ENCODE data around the gene SHC3.
A peak's percentile ranks its signal among the peaks of the same experiment; 100 is the strongest.

SHC3 gene

DNA sequence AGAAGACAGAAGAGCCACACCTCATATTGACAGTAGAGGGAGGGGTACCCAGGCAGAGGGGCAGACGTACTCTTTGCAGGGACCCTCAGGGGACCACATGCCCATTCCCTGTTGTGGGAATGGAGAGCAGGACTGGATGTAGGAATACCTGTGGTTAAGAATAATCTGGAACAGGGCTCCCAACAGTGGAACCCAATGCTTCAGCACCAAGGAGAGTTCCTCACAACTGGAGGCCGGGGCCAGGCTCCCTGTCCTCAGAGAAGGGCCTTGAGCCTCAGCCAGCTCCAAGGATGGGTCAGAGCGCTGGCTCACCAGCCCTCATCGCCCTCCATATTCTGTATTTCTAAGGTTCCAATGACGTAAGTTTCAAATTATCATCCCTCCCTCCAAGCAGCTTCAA lies 7.4 kb upstream of the SHC3 start:
- no peak for DNase-seq (ENCODE audit: low spot score)

DNA sequence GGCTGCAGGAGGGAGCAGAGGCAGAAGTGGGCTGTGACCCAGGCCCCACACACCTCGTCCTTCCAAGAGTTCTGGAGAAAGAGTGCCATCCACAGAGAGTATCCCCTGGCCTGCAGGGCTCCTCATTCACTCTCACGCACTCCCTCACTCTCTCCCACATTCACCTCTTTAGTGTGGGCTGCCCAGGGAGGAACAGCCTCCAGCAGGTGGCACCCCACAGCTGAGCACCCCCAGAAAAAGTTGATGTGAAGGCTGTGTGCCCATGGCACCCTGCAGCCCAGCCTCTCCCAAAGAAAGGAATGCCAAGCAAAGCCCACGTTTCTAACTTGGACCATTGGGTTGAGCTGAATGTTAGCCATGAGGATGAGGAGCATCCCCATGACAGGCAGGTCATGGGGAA lies 4.5 kb upstream of the SHC3 start:
- no peak for DNase-seq (ENCODE audit: low spot score)

DNA sequence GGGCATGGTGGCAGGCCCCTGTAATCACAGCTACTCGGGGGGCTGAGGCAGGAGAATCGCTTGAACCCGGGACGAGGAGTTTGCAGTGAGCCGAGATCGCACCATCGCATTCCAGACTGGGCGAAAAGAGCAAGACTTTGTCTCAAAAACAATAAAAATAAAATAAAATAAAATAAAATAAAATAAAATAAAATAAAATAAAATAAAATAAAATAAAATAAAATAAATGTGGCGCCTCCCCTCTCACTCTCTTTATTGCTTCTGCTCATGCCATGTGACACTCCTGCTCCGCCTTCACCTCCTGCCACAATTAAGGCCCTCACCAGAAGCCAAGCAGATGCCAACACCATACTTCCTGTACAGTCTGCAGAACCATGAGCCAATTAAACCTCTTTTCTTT lies 3.8 kb upstream of the SHC3 start:
- no peak for DNase-seq (ENCODE audit: low spot score)

DNA sequence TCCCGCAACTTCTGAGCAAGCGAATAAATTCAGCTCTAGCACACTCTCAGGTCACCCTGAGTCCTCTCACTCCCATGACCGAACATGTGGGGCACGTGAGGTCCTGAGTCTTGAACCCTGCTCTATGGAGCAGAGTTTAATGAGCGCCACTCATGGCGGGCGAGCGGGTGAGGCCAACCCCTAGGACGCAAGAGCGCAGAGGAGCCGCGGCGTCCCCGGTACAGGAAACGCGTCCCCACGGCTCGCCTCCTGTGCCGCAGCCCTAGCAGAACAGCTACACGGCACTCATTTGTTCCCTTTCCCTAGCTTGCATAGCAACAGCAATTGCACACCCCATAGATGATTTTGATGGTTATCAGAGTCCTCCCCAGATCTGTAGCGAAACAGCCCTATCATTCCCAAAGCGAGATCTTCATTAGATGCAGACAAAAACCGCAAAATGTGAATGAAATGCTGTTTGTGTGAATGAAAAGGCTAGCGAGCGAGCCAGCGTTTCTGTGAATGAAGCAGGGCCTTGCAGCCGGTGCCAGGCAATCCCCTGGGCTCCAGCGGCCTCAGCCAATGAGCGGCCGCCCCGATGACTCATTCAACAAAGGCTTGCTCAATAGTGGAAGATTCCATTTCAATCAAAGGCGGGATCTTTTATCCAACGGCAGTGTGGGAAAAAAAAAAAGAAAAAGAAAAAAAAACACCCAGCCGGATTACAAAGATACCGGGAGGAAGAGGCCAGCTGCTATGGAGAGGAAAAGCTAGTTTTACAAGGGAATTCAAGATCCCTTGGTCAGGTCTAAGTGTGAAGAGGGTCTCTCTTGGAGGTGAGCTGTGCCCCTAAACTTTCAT lies 1.5 kb upstream of the SHC3 start:
- DNase-seq (ENCODE audit: low spot score), result peak; percentile 72

DNA sequence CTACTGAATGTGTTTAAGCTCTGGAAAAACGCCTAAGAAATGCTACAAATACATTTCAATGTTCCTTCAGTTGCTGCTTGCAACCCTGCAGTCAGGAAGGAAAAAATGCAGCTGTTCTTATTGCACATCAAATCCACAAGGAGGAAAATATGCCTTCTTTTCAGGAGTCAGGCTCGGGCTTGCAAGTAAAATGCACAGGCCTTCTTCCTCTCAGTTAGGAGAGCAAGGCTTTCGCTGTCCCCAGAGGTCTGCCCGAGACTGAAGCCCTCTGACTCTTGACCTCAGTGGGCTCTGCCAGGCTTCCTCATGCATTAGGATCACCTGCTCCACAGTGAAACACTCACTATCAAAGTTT lies 899 bp upstream of the SHC3 start:
- DNase-seq (ENCODE audit: low spot score), result no peak

DNA sequence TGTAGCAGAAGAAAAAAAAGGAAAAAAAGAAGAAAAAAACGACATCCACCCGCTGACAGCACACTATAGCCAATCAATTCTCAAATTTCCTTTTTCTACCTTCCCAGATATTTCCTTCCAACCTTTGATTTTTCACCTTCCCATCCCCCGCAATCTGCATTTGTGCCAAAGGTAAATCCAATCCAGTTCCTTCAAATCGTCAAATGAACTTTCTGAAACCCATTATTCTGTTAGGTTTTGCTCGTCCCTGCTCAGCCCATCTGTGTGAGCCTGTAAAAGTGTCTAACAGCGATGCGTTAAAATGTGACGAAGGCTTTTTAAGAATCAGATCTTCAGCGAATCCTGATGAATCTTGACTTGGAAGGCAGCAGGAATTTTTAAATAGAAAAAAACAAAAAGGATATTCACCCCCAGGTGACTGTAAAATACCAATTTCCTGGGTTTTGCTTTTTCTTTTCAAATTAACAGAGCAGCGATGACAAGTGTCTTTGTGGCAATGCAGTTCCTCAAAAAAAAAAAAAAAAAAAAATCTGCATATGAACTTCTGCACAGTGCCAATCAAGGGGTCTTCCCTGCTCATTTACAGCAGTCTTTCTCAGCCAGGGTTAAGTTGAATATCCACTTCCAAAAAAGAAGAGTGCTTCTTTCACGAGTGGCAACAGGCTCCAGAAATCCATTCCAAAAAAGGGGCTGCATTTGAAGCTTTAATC lies 367 bp upstream of the SHC3 start:
- DNase-seq (ENCODE audit: low spot score), result no peak

DNA sequence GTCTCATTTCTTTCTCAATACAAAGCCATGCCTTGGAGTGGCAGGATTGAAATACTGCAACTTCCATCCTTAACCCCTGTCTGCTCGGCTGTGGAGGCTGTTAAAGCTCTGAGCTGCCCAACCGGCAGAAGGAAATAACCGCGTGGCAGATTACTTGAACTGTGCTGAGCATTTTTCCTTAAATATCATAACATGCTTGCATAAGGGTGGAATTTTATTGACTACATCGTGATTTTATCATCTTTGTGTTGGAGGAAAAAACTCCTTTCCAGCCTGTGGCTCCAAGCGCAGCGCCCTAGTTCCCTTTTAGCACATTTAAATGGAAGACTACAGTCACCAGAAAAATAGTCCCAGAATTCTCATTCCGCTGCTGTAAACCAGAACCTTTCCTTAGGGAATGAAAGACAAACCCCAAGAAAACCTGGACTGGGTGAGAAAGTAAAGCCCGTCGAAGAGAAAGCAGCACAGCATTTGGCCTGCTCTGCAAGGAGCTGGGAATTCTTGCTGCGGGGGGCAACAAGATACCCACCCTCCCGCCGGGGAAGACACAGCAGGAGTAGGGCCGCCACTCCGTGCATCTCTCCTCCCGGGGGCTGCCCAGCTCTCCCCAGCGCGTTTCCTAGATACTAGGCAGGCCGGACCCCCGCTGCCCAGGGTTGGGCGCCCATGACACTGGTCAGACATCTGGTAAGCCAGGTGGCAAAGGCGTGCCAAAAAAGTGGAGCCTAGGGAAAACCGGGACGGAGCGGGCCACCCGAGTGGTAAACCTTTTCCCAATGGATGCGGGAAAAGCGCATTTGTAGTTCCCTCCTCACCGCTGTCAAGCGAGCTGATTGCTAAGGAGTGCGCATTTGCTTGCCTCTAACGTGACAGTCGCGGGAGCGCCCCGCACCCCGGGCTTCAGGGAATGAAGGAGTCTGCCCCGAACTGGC lies 1.3 kb downstream of the SHC3 start:
- DNase-seq (ENCODE audit: low spot score), result no peak

DNA sequence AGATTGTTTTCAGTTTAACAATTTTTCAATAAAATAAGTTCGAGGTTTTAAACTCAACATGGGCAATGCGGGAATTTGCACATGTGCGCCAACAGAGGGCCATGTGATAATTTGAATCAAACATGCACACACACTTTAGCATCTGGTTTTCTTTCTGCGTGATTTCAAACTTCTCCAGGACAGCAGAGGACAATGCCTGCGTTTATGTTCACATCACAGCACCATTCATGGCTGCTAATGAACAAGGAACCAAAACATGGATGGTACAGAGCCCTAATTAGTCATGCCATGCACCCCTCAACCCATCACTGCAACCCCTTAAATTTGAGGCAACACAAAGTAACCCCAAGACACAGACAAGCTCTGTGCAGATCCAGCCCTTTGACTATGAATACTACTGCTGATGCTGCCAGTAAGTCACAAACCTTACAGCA lies 2.8 kb downstream of the SHC3 start:
- no peak for DNase-seq (ENCODE audit: low spot score)

DNA sequence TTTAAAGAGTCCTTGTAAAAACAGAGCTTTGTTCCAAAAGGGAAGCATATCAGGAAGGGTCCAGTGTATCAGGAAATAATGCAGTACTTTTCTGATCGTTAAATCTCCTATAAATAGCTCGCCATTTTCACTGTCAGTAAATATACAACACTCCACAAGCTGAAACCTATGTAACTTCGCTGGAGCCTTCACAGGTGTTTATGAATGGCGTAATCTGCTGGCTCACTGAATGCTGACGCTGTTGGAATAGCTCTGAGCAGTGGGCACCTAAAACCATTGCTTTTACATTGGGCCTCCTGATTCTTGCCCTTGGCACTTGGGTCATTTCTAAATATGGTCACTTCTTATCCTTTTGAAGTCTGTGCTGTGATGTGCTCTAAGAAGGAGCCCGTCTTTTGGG lies 4.3 kb downstream of the SHC3 start:
- DNase-seq (ENCODE audit: low spot score), result no peak

DNA sequence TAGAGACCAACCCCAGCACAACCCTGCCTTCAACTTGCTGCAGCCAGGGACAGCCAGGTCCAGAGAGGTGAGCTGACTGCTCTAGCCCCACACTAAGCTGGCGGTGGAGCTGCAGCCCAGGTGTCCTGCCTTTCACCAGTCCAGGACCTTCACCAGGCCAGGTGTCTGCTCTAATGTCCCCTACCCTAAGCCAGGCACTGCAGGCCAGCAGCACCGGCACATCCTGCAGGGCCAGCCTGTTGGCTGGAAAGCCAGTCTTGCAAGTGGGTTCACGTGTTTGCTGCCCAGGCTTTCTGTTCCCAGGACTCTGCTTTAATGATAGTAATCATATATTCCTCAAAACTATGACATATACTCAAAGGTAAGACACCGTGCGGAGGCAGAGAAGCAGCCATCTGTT lies 5.5 kb downstream of the SHC3 start:
- DNase-seq (ENCODE audit: low spot score), result no peak

DNA sequence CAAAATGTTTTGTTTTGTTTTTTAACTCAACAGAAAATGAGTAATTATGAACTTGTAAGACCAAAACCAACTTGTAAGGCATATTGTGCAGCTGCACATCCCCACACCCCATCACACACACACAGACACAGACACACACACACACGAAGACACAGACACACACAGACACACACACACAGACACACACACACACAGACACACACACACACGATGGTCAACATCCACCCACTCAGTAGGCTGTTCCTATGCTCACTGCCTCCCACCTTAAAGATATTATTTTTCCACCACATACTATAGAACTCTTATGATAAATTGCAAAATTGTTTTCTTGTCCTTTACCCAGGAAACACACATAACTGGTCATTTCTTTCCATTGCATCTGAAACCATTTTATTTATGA lies 6.2 kb downstream of the SHC3 start:
- DNase-seq (ENCODE audit: low spot score), result no peak

DNA sequence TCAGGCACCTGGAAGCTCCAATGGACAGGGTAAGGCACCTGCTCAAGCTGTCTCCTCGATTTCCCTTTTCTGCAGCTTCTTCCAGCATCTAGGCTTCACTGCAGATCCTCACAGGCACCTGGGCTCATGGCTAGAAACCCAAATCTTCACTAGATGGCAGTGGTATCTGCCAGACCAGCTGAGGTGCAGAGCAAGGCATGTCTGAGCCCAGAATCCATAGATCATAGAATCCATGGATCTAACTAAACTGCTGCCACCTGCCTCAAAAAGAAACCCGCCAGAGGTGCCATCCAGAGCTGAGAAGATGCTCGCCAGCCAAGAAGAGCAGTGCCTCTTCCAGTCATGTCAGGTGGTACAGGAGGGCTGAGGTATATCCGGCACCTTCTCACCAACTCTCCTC lies 6.9 kb downstream of the SHC3 start:
- DNase-seq (ENCODE audit: low spot score), result no peak

DNA sequence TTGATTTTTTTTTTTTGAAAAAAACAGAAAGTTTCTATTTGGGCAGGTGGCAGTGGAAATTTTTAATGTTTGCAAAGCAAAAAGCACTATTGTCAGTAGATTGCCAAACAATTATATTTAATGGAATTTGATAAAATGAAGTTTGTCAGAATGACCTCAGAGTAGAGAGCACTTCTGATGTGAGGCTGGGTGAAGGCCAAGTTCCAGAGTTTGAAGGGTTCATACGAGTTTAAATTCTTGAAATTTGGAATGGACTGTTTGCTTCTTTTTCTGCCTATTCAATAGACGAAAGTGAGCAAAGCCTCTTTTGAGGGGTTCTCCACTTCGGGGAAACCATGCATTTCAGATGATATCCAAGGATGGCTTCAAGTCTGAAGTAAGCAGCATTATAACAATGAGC lies 7.4 kb downstream of the SHC3 start:
- no peak for DNase-seq (ENCODE audit: low spot score)

DNA sequence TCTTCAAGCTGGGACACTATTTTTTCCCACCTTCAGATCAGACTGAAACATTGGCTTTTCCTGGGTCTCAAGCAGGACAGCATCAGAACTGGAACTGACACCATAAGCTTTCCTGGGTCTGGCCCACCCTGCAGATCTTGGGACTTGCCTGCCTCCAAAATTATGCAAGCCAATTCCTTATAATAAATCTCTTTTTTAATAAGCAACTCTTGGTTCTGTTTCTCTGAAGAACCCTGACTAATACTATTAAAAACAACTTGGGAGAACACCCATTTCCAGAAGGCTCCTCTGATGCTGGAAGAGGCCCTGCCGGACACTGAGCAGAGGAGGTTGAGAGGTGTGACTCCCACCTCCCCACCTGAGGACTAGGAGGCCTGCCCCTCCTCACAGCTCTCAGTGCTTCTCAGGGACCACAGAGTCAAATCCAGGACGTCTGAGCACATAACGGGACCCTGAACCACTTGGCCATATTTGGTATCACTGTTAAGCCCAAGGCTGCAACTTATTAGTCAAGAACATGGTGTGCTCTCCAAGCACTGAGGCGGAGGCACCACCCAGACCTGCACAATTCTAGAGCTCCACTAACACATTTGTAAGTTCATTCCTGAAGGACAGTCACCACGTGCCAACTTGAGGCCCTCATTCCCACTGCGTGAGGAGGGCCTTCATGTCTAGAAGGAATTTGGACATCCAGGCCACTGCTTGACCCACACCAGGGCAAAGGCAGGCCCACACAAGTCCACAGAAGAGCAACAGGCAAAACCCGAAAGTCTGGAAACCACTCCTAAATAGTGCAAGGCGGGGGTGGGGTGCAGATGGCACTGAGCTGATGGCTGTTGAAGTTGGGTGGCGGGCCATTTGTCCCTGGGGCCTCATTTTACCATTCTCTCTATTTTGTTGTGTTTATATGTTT lies 9.5 kb downstream of the SHC3 start:
- DNase-seq (ENCODE audit: low spot score), result no peak

DNA sequence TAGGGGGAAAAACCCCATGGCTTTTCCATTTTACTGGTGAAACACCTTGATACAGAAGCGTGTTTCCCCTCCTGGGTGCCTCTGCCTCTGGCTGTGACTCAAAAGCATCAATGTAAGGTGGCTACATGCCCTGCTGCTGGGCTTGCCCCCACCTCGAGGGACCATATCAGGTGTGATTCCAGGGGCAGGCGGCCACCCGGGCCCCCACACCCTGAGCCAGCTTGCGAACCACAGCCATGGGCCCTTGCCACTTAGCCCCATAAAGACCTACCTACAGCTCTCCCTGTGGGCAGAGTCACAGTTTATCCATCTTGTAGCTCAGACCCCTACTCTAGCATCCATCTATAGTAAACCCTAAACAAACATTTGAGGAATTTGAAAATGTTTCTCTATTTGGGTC lies 10.8 kb downstream of the SHC3 start:
- DNase-seq (ENCODE audit: low spot score), result no peak

DNA sequence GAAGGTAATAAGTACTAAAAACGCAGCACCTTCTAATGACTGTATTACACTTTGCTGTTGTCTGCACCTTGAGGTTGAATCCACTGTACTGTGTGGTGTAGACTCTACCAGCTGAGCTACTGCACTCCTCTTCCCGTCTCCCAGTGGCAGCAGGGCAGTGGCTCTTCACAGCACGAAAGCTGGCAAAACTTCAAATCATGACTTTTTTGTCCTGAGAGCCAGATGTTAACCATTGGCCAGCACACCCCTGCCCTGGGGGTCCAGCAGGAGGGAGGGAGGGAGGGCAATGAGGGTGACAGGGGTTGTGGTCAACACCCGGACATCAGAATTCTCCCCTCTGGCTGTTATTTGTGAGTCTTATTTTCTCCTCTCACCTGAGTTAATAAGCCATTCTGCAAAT lies 11.8 kb downstream of the SHC3 start:
- DNase-seq (ENCODE audit: low spot score), result no peak

DNA sequence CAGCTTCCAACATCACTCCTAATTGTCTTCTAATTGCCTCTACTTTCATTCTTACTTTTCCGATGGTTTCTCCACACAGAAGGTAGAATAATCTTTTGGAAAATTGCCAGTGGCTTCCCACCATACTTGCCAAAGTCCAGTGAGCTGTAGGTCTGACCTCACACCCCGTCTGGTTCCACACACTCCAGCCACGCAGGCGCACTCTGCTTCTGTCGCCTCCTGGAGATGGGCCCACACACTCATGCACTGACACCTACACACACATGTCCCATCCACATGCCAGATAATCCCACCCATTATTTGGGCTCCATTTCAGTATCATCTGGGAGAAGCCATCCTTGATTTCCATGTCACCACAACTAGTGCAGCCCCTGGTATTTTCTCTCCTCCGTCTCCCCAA lies 12.7 kb downstream of the SHC3 start:
- no peak for DNase-seq (ENCODE audit: low spot score)

DNA sequence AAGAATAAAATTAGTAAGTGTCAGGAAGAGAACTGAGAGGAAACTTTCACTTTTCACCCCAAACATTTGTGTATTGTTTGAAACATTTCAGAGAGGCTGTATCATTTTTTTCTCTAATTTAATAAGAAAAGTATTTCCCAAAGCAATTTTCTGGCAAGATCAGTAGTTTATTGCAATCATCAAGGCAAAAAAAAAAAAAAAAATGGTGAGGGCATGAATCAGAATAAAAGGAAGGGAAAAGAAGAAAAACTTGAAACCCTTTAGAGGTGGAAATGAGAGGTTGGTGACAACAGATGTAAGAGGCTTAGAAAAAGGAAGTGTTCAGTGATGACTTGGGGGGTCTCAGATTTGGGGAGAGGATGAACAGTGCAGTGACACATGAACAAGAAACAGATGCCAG lies 13.3 kb downstream of the SHC3 start:
- DNase-seq (ENCODE audit: low spot score), result no peak

DNA sequence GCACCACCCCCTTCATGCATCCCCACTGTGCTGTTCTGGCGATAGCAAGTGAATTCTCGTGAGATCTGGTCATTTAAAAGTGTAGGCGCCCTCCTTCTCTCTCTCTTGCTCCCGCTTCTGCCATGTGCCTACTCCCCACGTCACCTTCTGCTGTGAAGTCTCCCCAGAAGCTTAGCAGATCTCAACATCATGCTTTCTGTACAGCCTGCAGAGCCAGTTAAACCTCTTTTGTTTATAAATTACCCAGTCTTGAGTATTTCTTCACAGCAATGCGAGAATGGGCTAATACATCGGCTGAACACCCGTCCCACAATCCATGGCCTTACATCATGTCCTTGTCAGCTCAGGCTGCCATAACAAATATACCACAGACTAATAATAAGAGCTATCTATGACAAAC lies 17.4 kb downstream of the SHC3 start:
- DNase-seq (ENCODE audit: low spot score), result no peak

DNA sequence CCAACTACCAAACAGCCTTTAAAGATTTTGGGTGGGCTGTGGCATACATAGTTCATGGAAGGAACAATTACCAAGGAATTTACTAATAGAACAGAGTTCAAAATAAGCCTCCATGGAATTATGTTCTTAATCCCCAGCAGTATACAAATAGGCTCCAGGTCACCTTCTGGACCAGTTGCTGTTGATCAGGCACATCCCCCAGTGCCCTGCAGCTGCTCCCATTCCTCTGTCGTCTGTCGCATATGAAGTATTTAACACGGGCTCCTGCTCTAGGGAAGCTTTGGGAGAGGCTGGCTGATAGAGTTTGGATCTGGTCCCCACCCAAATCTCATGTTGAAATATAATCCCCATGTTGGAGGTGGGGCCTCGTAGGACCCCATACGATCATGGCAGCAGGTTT lies 17.8 kb downstream of the SHC3 start:
- no peak for DNase-seq (ENCODE audit: low spot score)

DNA sequence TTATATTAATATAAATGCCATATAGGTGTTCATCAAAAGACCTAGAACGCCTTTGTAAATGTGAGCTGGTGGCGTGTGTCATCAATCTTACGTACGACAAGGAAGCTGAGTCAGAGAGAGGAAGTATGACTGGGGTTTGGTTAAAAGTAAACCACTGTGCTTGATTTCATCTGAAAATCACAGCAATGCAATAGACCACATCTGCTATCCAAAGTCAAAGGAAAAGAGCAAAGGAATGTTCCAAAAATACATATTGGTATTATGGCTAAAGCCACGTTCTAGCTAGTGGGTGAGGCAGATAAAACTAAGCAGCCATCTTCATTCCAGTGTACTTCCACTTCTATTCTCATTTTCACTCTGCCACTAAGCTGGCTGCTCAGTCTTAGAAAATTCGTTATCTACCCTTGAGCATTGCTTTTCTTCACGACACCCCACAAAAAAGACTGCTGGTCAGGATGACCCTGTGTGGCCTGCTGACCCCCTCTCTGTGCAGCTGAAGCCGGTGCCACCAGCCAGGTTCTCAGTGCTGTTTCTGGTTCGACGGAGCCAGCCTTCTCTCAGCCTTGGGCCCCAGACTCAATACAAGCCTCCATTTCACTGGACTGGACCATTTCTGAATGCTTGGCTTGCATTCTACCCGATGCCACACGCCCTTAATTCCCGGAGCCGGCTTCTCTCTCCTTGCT lies 23.8 kb downstream of the SHC3 start:
- no peak for DNase-seq (ENCODE audit: low spot score)
